ENCODE measurements around the gene TRPM3.

The TRPM3 gene

GRCh38 chr9:71144495-71144894 lies 23.1 kb upstream of the TRPM3 start:
- H3K4me3 ChIP-seq (ENCODE audit: low read depth, low read length) = no peak overlapping the region
- TF ChIP-seq CTCF (IDR thresholded peaks at IDR 0.05; ENCODE audit: low read depth, low read length) = no peak

- no peak overlapping the region for H3K4me3 ChIP-seq (ENCODE audit: low read depth, low read length)
- TF ChIP-seq CTCF (IDR thresholded peaks at IDR 0.05; ENCODE audit: low read depth, low read length) = no peak
Observed at GRCh38 chr9:71136696-71137095, 15.3 kb upstream of the TRPM3 start.

- H3K4me3 ChIP-seq (ENCODE audit: low read depth, low read length) = no peak overlapping the region
- no peak for TF ChIP-seq CTCF (IDR thresholded peaks at IDR 0.05; ENCODE audit: low read depth, low read length)
Observed at GRCh38 chr9:71131145-71131544, 9.7 kb upstream of the TRPM3 start.

- no peak overlapping the region for H3K4me3 ChIP-seq (ENCODE audit: low read depth, low read length)
- TF ChIP-seq CTCF (IDR thresholded peaks at IDR 0.05; ENCODE audit: low read depth, low read length) = no peak
Observed at GRCh38 chr9:71130521-71130920, 9.1 kb upstream of the TRPM3 start.

- no peak overlapping the region for H3K4me3 ChIP-seq (ENCODE audit: low read depth, low read length)
- TF ChIP-seq CTCF (IDR thresholded peaks at IDR 0.05; ENCODE audit: low read depth, low read length) = no peak
Observed at GRCh38 chr9:71128796-71129195, 7.4 kb upstream of the TRPM3 start.

GRCh38 chr9:71127301-71127700 lies 5.9 kb upstream of the TRPM3 start:
- no peak for TF ChIP-seq CTCF (IDR thresholded peaks at IDR 0.05; ENCODE audit: low read depth, low read length)
- no peak overlapping the region for H3K4me3 ChIP-seq (ENCODE audit: low read depth, low read length)

- no peak overlapping the region for H3K4me3 ChIP-seq (ENCODE audit: low read depth, low read length)
- no peak for TF ChIP-seq CTCF (IDR thresholded peaks at IDR 0.05; ENCODE audit: low read depth, low read length)
Observed at GRCh38 chr9:71122421-71122820, 1.0 kb upstream of the TRPM3 start.

Data from WI38 (cell line).